Measurements from ENCODE around the gene UGT1A3.

DNA sequence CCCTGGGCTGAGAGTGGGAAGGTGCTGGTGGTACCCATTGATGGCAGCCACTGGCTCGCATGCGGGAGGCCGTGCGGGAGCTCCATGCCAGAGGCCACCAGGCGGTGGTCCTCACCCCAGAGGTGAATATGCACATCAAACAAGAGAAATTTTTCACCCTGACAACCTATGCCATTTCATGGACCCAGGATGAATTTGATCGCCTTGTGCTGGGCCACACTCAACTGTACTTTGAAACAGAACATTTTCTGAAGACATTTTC is 18.4 kb downstream of the UGT1A3 start:
- TF ChIP-seq, protein P1, sequence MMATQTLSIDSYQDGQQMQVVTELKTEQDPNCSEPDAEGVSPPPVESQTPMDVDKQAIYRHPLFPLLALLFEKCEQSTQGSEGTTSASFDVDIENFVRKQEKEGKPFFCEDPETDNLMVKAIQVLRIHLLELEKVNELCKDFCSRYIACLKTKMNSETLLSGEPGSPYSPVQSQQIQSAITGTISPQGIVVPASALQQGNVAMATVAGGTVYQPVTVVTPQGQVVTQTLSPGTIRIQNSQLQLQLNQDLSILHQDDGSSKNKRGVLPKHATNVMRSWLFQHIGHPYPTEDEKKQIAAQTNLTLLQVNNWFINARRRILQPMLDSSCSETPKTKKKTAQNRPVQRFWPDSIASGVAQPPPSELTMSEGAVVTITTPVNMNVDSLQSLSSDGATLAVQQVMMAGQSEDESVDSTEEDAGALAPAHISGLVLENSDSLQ (IDR thresholded peaks at IDR 0.05), result no peak
- TF ChIP-seq SP1 (IDR thresholded peaks at IDR 0.05), result no peak
- TF ChIP-seq FOXA1 (IDR thresholded peaks at IDR 0.05), result no peak
- TF ChIP-seq ARNT (IDR thresholded peaks at IDR 0.05), result no peak
- no peak for TF ChIP-seq SUZ12 (IDR thresholded peaks at IDR 0.05)

Data from HEK293T (cell line).